NCI-H774 (cell line): ENCODE data around the gene BTBD1.

ENCODE experiments used
- DNase-seq: peaks from one replicate; lab custom pipeline; 2025; lab: John Stamatoyannopoulos, UW

Gene BTBD1

GRCh38 chr15:82986442-82986780, 80.6 kb downstream of the BTBD1 start:
- DNase-seq: no peak

- peak; percentile 92 for DNase-seq
Observed at GRCh38 chr15:82985688-82986441, 81.2 kb downstream of the BTBD1 start, which contains the start of gene RAMAC. RAMAC (plus strand) TSS chr15:82986210; CDS start chr15:82989019, 2,809 bp downstream.

GRCh38 chr15:82980981-82981380, 86.1 kb downstream of the BTBD1 start:
- DNase-seq: no peak

GRCh38 chr15:82979726-82980125, 87.3 kb downstream of the BTBD1 start:
- no peak for DNase-seq

- DNase-seq: no peak
Observed at GRCh38 chr15:82978438-82978837, 88.6 kb downstream of the BTBD1 start.

GRCh38 chr15:82977076-82977475, 90.0 kb downstream of the BTBD1 start:
- no peak for DNase-seq

GRCh38 chr15:82972990-82973389, 94.1 kb downstream of the BTBD1 start:
- no peak for DNase-seq

GRCh38 chr15:82971218-82971984, 95.7 kb downstream of the BTBD1 start:
- DNase-seq: no peak

- DNase-seq: no peak
Observed at GRCh38 chr15:82970696-82971095, 96.4 kb downstream of the BTBD1 start.

- no peak for DNase-seq
Observed at GRCh38 chr15:82970078-82970686, 96.9 kb downstream of the BTBD1 start.

- DNase-seq: no peak
Observed at GRCh38 chr15:82969353-82969752, 97.7 kb downstream of the BTBD1 start.

- DNase-seq: no peak
Observed at GRCh38 chr15:82968066-82968465, 99.0 kb downstream of the BTBD1 start.

- DNase-seq: no peak
Observed at GRCh38 chr15:82966671-82967071, 100.4 kb downstream of the BTBD1 start.
